Neuron (in vitro differentiated cells): Measurements from ENCODE around the gene CHTF18.

Source experiments
- H2AFZ ChIP-seq: one replicate; pipeline ENCODE4 v1.6.1; 2013; ENCODE audit warnings: low read depth, mild to moderate bottlenecking, inconsistent platforms, low read length, moderate library complexity
- H3K27me3 ChIP-seq: one replicate; pipeline ENCODE4 v1.6.1; 2013; ENCODE audit warnings: low read length; ENCODE audit not compliant: insufficient read depth
- H3K36me3 ChIP-seq: one replicate; pipeline ENCODE4 v1.6.1; 2013; ENCODE audit warnings: low read length; ENCODE audit not compliant: insufficient read depth
- H3K4me1 ChIP-seq: one replicate; pipeline ENCODE4 v1.6.1; 2013; ENCODE audit warnings: low read length; ENCODE audit not compliant: insufficient read depth
- H3K4me3 ChIP-seq: 2 replicates; pipeline ENCODE4 v1.5.1; 2013; ENCODE audit warnings: mild to moderate bottlenecking, low read length, moderate library complexity
- H3K9me3 ChIP-seq: one replicate; pipeline ENCODE4 v1.6.1; 2013; ENCODE audit warnings: low read length

CHTF18 gene

DNA sequence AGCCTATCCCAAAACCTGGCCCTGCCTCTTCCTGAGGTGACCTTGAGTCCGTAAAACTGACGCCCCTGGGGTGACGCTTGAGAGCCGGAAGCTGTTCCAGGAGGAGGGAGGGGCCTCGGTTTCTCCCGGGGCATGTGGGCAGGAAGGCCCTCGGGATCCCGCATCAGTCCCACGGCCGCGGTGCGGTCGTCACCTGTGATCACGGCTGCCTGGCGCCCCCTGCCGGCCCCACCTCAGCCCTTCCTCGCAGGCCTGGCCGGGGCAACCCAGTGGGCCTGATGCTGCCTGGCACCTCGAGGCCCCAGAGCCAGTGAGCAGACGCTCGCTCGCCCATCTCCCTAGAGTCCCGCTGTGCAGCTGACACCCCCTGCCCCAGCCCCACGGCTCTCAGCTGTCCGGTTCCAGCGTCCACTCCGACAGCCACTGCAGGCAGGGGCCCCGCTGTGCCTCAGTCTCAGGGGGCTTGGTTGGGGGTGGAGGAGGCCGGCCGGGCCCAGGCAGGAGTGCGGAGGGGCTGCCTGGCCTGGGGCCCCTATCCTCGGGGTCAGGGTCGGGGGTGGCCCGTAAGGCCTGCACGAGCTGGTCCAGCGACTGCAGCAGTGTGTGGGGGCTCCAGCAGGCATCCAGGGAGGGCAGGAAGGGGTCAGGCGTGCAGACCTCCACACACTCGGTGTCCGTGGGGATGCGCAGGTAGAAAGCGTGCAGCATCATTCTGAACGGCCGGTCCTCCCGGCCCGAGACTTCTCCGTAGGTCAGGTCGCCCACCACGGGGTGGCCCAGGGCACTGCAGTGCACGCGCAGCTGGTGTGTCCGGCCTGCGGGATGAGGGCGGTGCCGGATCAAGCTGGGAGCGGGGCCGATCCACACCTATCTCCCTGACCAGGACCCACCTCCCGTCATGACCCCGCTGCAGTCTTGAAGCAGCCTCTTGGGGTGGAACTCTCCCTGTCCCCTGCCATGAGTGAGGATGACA is 2.6 kb upstream of the CHTF18 start:
- H3K27me3 ChIP-seq: peaks cover 16% of the 10 kb centered on the region
- H3K36me3 ChIP-seq: peaks cover 10% of the 10 kb centered on the region
- no peak overlapping the region for H2AFZ ChIP-seq
- H3K4me3 ChIP-seq: no peak overlapping the region
- H3K9me3 ChIP-seq: no peaks in the 10 kb centered on the region
- H3K4me1 ChIP-seq: peaks cover 20% of the 10 kb centered on the region

DNA sequence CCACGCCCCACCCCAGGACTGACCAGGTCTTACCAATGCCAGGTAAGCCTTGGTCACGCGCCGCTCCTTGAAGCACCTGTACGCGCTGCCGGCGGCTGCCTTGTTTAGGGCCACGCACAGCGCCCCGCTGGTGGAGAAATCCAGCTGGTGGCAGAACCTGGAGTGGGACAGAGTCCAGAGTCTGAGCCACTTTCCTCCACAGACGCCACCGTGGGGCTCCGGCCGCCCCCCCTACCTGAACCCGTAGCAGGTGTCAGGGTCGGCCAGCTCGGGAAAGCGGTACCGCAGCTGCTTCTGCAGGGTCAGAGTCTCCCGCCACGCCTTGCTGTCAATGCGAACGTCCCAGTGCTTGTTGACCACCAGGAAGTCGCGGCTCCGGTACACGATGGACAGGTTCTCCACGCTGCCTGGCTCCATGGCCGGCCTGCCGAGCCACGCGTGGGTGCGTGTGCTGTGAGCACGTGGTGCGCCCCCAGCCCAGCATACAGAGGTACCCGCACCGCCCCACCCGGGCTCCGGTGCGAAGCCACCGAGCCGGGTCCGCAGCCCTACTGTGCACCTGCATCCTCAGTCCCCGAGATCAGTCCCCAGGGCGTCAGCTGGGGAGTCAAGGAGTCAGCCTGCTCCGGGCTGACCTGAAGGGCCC is 976 bp upstream of the CHTF18 start:
- H3K4me3 ChIP-seq: peak overlapping the region; percentile 95

DNA sequence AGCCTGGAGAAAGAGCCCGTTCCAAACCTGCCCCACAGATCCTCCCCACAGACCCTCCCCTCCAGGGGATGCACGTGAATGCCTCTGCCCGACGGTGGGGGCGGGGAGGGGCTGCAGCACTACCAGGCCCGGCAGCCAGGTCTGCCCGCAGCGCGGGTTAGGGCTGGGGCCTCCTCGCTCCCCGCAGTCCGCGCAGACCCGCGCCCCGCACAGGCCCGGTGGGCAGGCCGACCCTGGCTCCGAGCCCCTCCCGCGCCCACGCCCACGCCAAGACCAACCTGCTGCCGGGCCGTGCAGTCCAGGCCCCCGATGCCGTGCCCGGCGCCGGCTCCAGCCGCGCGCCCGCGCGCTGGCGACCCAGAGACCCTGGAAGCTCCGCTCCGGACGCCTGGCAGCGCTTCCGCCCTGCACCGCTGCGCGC is 432 bp upstream of the CHTF18 start, which contains the start of gene RPUSD1:
Gene RPUSD1, minus strand, starts transcription at position 404 of the 421 bp plus-strand sequence. CDS start 644 bp downstream, outside the sequence.
- peak within 1 kb of the TSS; percentile 95 for H3K4me3 ChIP-seq
- peaks cover 28% of the 10 kb centered on the region for H3K36me3 ChIP-seq
- peaks cover 20% of the 10 kb centered on the region for H3K4me1 ChIP-seq
- no peaks in the 10 kb centered on the region for H3K27me3 ChIP-seq
- peak within 1 kb of the TSS; percentile 32 for H2AFZ ChIP-seq
- H3K9me3 ChIP-seq: no peaks in the 10 kb centered on the region

More for the DNA sequence above, 976 bp upstream of the CHTF18 start:
- peaks cover 5% of the 10 kb centered on the region for H3K27me3 ChIP-seq
- peaks cover 26% of the 10 kb centered on the region for H3K36me3 ChIP-seq
- peaks cover 20% of the 10 kb centered on the region for H3K4me1 ChIP-seq
- no peaks in the 10 kb centered on the region for H3K9me3 ChIP-seq
- no peak overlapping the region for H2AFZ ChIP-seq

DNA sequence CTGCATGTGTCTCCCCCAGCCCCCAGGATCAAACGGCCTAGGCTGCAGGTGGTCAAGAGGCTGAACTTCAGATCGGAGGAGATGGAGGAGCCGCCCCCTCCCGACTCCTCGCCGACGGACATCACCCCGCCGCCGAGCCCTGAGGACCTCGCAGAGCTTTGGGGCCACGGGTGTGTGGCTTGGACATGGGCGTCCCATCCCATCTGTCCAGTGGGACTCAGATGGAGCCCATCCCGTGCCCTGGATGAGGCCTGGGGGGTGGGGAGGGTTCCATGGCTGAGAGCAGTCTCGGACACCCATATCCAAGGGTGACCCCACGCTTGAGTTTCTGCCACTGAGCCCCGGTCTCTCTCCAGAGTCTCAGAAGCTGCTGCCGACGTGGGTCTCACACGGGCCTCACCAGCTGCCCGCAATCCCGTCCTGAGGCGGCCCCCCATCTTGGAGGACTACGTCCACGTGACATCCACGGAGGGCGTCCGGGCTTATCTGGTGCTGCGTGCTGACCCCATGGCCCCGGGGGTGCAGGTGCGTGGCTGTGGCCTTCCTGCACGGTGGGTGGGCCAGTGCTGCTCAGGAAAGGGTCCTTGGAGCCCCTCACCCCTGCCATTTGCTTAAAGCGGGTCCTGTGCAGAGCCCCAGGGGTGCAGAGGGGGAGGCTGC is 901 bp downstream of the CHTF18 start:
- Histone ChIP-seq H2AFZ (no peak overlapping the region), H3K36me3 (peaks cover 38% of the 10 kb centered on the region), H3K27me3 (no peaks in the 10 kb centered on the region), H3K4me3 (peak overlapping the region; percentile 65), H3K9me3 (no peaks in the 10 kb centered on the region), H3K4me1 (peaks cover 20% of the 10 kb centered on the region)

GRCh38 chr16:790086-790485 is 1.7 kb downstream of the CHTF18 start:
- H3K27me3 ChIP-seq: no peaks in the 10 kb centered on the region
- H2AFZ ChIP-seq: no peak overlapping the region
- peak overlapping the region; percentile 65 for H3K4me3 ChIP-seq
- H3K4me1 ChIP-seq: peaks cover 20% of the 10 kb centered on the region
- peaks cover 43% of the 10 kb centered on the region for H3K36me3 ChIP-seq
- no peaks in the 10 kb centered on the region for H3K9me3 ChIP-seq

DNA sequence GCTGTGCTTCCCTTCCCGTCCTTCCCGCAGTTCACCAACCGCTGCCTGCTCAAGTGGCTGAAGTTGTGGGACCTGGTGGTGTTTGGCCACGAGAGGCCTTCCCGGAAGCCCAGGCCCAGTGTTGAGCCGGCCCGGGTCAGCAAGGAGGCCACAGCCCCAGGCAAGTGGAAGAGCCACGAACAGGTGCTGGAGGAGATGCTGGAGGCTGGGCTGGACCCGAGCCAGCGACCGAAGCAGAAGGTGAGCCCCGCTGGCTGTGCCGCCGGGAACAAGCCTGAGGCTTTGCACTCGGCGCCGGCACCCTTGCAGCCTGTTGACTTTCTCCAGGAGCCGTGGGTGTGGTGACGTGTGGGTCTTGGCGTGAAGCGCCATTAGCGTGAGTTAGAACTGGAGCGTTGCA is 2.7 kb downstream of the CHTF18 start:
- Histone ChIP-seq H2AFZ (no peak overlapping the region), H3K27me3 (no peaks in the 10 kb centered on the region), H3K36me3 (peaks cover 45% of the 10 kb centered on the region), H3K9me3 (no peaks in the 10 kb centered on the region), H3K4me1 (peaks cover 20% of the 10 kb centered on the region), H3K4me3 (no peak overlapping the region)

DNA sequence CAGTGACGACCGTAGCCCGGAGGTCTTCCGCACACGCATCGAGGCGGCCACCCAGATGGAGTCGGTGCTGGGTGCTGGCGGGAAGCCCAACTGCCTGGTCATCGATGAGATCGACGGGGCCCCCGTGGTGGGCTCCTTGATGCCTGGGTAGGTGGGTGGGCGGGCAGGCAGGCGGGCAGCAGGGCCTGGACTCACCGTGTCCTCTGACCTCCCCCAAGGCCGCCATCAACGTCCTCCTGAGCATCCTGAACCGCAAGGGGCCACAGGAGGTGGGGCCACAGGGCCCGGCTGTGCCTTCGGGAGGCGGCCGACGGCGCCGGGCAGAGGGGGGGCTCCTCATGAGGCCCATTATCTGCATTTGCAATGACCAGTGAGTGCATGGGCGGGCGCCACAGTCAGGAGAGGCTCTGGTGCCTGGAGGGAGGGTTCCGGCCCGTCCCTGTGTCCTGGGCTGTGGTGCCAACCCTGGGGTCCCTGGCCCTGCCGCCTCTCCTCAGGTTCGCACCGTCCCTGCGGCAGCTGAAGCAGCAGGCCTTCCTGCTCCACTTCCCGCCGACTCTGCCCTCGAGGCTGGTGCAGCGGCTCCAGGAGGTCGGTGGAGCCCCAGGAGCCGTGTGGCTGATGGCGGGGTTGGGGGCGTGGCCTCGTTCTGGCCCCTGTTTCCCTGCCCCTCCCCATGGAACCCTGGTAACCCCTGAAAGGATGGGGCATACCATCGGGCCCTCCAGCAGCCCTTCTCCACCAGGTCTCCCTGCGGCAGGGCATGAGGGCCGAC is 4.0 kb downstream of the CHTF18 start:
- Histone ChIP-seq H3K27me3 (no peaks in the 10 kb centered on the region), H2AFZ (no peak overlapping the region), H3K36me3 (peaks cover 51% of the 10 kb centered on the region), H3K9me3 (no peaks in the 10 kb centered on the region), H3K4me3 (no peak overlapping the region), H3K4me1 (peaks cover 14% of the 10 kb centered on the region)

GRCh38 chr16:793414-793813 is 5.0 kb downstream of the CHTF18 start:
- Histone ChIP-seq H3K9me3 (no peaks in the 10 kb centered on the region), H3K36me3 (peaks cover 51% of the 10 kb centered on the region)

GRCh38 chr16:794091-794822 is 5.8 kb downstream of the CHTF18 start:
- Histone ChIP-seq H2AFZ (no peak overlapping the region), H3K4me3 (no peak overlapping the region), H3K9me3 (no peaks in the 10 kb centered on the region), H3K36me3 (peaks cover 51% of the 10 kb centered on the region), H3K27me3 (no peaks in the 10 kb centered on the region), H3K4me1 (peaks cover 7% of the 10 kb centered on the region)

More at GRCh38 chr16:793414-793813, 5.0 kb downstream of the CHTF18 start:
- Histone ChIP-seq H2AFZ (no peak overlapping the region), H3K4me1 (peaks cover 11% of the 10 kb centered on the region), H3K4me3 (no peak overlapping the region), H3K27me3 (no peaks in the 10 kb centered on the region)

DNA sequence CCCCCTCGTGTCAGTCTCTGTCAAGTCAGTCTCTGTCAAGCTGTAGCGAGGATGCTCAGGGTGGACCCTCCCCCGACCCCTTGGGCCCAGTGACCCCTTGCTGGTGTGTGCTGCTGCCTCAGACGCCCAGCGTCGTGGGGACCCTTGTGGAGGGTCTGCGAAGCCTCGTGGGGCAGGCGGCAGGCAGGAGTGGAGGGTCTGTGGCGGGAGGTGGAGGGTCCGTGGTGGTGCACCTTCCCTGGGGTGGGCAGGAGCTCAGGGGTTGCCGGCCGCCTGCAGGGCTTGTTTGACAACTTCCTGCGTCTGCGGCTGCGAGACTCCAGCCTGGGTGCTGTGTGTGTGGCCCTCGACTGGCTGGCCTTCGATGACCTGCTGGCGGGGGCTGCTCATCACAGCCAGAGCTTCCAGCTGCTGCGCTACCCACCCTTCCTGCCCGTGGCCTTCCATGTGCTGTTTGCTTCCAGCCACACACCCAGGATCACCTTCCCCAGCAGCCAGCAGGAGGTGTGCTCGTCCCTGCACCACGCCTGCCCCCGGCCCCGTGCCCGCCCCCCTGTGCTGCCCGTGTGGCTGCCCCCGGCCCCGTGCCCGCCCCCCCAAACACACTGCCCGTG is 6.5 kb downstream of the CHTF18 start:
- Histone ChIP-seq H3K4me1 (peaks cover under 1% of the 10 kb centered on the region), H2AFZ (no peak overlapping the region), H3K9me3 (no peaks in the 10 kb centered on the region), H3K4me3 (no peak overlapping the region), H3K36me3 (peaks cover 51% of the 10 kb centered on the region), H3K27me3 (peaks cover under 1% of the 10 kb centered on the region)

DNA sequence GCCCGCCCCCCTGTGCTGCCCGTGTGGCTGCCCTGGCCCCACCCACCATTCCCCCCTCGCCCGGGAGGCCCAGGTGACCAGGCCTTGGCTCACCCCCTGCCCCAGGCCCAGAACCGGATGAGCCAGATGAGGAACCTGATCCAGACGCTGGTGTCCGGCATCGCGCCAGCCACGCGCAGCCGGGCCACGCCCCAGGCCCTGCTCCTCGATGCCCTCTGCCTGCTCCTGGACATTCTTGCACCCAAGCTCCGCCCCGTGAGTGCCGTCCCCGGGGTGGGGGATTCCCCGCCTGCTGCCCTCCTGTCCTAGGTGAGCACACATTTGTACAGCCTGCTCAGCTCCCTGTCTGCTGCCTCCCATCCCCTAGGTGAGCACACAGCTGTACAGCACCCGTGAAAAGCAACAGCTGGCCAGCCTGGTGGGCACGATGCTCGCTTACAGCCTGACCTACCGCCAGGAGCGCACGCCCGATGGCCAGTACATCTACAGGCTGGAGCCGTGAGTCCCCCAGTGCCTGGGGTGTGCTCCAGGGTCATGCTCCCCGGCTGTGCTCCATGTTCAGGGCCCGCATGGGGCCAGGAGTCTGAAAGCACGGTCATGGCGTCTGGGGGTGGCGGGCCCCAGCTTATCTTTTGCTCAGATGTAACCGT is 7.3 kb downstream of the CHTF18 start:
- Histone ChIP-seq H3K27me3 (peaks cover 8% of the 10 kb centered on the region), H3K9me3 (no peaks in the 10 kb centered on the region), H3K4me3 (no peak overlapping the region), H2AFZ (no peak overlapping the region), H3K36me3 (peaks cover 47% of the 10 kb centered on the region), H3K4me1 (peaks cover 6% of the 10 kb centered on the region)
